Measurements from ENCODE around the gene CFAP90.

DNA sequence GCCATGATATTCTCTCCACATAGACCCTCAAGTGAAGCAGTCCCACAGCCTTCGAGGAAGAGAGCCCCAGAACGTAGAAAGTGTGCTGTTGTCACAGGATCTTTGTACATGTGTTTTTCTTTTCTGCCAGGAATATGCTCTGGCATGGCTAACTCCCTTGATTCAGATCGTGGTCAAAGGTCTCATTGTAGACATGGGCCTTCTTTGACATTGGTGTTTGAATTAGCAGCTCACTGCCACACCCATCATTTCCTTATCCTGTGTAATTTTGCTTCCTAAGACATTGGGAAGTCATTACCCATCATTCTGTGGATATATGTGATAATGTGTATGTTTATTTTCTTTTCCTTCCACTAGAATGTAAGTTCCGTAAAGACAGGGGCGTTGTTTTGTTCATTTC, 43.5 kb upstream of the CFAP90 start:
- TF ChIP-seq POLR2A (IDR thresholded peaks at IDR 0.05) = no peak
- TF ChIP-seq EP300 (IDR thresholded peaks at IDR 0.05) = no peak
- TF ChIP-seq, protein P1, sequence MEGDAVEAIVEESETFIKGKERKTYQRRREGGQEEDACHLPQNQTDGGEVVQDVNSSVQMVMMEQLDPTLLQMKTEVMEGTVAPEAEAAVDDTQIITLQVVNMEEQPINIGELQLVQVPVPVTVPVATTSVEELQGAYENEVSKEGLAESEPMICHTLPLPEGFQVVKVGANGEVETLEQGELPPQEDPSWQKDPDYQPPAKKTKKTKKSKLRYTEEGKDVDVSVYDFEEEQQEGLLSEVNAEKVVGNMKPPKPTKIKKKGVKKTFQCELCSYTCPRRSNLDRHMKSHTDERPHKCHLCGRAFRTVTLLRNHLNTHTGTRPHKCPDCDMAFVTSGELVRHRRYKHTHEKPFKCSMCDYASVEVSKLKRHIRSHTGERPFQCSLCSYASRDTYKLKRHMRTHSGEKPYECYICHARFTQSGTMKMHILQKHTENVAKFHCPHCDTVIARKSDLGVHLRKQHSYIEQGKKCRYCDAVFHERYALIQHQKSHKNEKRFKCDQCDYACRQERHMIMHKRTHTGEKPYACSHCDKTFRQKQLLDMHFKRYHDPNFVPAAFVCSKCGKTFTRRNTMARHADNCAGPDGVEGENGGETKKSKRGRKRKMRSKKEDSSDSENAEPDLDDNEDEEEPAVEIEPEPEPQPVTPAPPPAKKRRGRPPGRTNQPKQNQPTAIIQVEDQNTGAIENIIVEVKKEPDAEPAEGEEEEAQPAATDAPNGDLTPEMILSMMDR (IDR thresholded peaks at IDR 0.05) = no peak

Measured in tibial nerve (tissue), 4 donors.